Posterior vena cava (tissue), 2 donors: Measurements from ENCODE around the gene PAQR9. TPM values are rescaled to one million over a fixed set of nuclear protein-coding genes. Genes with fewer than 3 reads are reported as not detected.

Experiments
- DNase-seq: peaks from one replicate; pipeline ENCODE4 v3.0.0-alpha.2; 2020; ENCODE audit warnings: low spot score
- intact Hi-C, 2 donors: fragments of 100-400 bp; cut with DNase I; formaldehyde crosslinking; loops; one replicate each; pipeline versions ENCODE4 v1.14.1 to v1.14.2; 2022 to 2023
- total RNA-seq, 2 donors: library from RNA; stranded (reverse); fragmentation: NEBNext Ultra II Directional; extraction: Animal tissue kit (Norgen Biotek cat#: 25700); gene quantifications; one replicate each; pipeline ENCODE4 v1.2.1, GENCODE V29; 2021
- donor health status: DM: yes; HTN: yes; CAD: no.
- donor health status: DM: yes; HTN: yes; CAD: no.

PAQR9 gene
- total RNA-seq, 2 donors from 2014 or later, result not detected

- DNase-seq, result no peak
- intact Hi-C loops, result no loop called here
Observed at GRCh38 chr3:142987080-142987700, 23.7 kb upstream of the PAQR9 start.

- intact Hi-C loops, result loop anchor here in 1 of 2 donors (5.0 kb wide), 1 partner anchor 147 kb away; no protein-coding TSS in a partner anchor
- DNase-seq, result no peak
Observed at GRCh38 chr3:142984255-142984654, 20.8 kb upstream of the PAQR9 start.

- intact Hi-C loops, result loop anchor here in 1 of 2 donors (5.0 kb wide), 1 partner anchor 146 kb away; no protein-coding TSS in a partner anchor
Observed at GRCh38 chr3:142983318-142983717, 19.8 kb upstream of the PAQR9 start.

GRCh38 chr3:142982038-142982773 lies 18.7 kb upstream of the PAQR9 start:
- intact Hi-C loops, result loop anchor here in 1 of 2 donors (5.0 kb wide), 1 partner anchor 145 kb away; no protein-coding TSS in a partner anchor
- no peak for DNase-seq

More at GRCh38 chr3:142983318-142983717, 19.8 kb upstream of the PAQR9 start:
- DNase-seq, result no peak

- no peak for DNase-seq
- intact Hi-C loops, result loop anchor here in 1 of 2 donors (5.0 kb wide), 1 partner anchor 144 kb away; no protein-coding TSS in a partner anchor
Observed at GRCh38 chr3:142981108-142981507, 17.6 kb upstream of the PAQR9 start.

- intact Hi-C loops, result no loop called here
- no peak for DNase-seq
Observed at GRCh38 chr3:142977399-142977728, 13.9 kb upstream of the PAQR9 start.

GRCh38 chr3:142976621-142977398 lies 13.3 kb upstream of the PAQR9 start:
- DNase-seq, result peak; percentile 96
- intact Hi-C loops, result no loop called here

GRCh38 chr3:142975316-142975995 lies 12.0 kb upstream of the PAQR9 start:
- no peak for DNase-seq
- intact Hi-C loops, result no loop called here

- no peak for DNase-seq
- intact Hi-C loops, result no loop called here
Observed at GRCh38 chr3:142973217-142974009, 9.9 kb upstream of the PAQR9 start.

- intact Hi-C loops, result no loop called here
- no peak for DNase-seq
Observed at GRCh38 chr3:142972092-142972753, 8.7 kb upstream of the PAQR9 start.

GRCh38 chr3:142971431-142971830 lies 8.0 kb upstream of the PAQR9 start:
- intact Hi-C loops, result no loop called here
- DNase-seq, result no peak

GRCh38 chr3:142968319-142969025 lies 5.0 kb upstream of the PAQR9 start:
- intact Hi-C loops, result no loop called here
- no peak for DNase-seq

GRCh38 chr3:142966808-142967207 lies 3.3 kb upstream of the PAQR9 start:
- intact Hi-C loops, result no loop called here
- no peak for DNase-seq

GRCh38 chr3:142965581-142965980 lies 2.1 kb upstream of the PAQR9 start:
- intact Hi-C loops, result no loop called here
- no peak for DNase-seq

GRCh38 chr3:142963234-142963515 lies 299 bp downstream of the PAQR9 start:
- intact Hi-C loops, result no loop called here
- no peak for DNase-seq

- no peak for DNase-seq
- intact Hi-C loops, result no loop called here
Observed at GRCh38 chr3:142962520-142963233, 797 bp downstream of the PAQR9 start.

- DNase-seq, result no peak
- intact Hi-C loops, result no loop called here
Observed at GRCh38 chr3:142962175-142962519, 1.3 kb downstream of the PAQR9 start.
